HepG2 (cell line): Measurements from ENCODE around the gene CPAMD8.

ENCODE experiments used
- CEBPB ChIP-seq: IDR thresholded peaks from 2 replicates; pipeline ENCODE4 v1.6.1; 2011; ENCODE audit warnings: low read depth, low read length, improper control_type of control experiment, borderline replicate concordance
- CTCF ChIP-seq: sonication (generic); formaldehyde crosslinking; IDR thresholded peaks from 2 replicates; pipeline ENCODE4 v1.5.0; 2020; ENCODE audit warnings: mild to moderate bottlenecking, missing genetic modification reagents, moderate library complexity
- DZIP1 ChIP-seq: sonication (generic); formaldehyde crosslinking; IDR thresholded peaks from 2 replicates; pipeline ENCODE4 v1.5.0; 2020; ENCODE audit warnings: mild to moderate bottlenecking, missing genetic modification reagents
- HNF4A ChIP-seq: sonication (generic); formaldehyde crosslinking; IDR thresholded peaks from 2 replicates; pipeline ENCODE4 v1.4.0; 2020; ENCODE audit warnings: missing genetic modification reagents
- TBX3 ChIP-seq: fragments of 450-650 bp; IDR thresholded peaks from 2 replicates; pipeline ENCODE4 v1.6.1; 2017; ENCODE audit warnings: antibody characterized with exemption, mild to moderate bottlenecking, inconsistent platforms, borderline replicate concordance
- ZNF331 ChIP-seq: sonication (generic); formaldehyde crosslinking; IDR thresholded peaks from 2 replicates; pipeline ENCODE4 v1.4.0; 2020; ENCODE audit warnings: missing genetic modification reagents
- ZNF362 ChIP-seq: sonication (generic); formaldehyde crosslinking; IDR thresholded peaks from 2 replicates; pipeline ENCODE4 v1.4.0; 2020; ENCODE audit warnings: missing genetic modification reagents, mild to moderate bottlenecking, borderline replicate concordance

- TF ChIP-seq CTCF (CRISPR knock-in tag) = no peak
- no peak for TF ChIP-seq HNF4A (CRISPR knock-in tag)
- TF ChIP-seq ZNF362 (CRISPR knock-in tag) = no peak
- TF ChIP-seq TBX3 = no peak
- TF ChIP-seq ZNF331 = no peak
- no peak for TF ChIP-seq CEBPB
- no peak for TF ChIP-seq DZIP1 (CRISPR knock-in tag)
Measured at GRCh38 chr19:16861834-16862233, 164.8 kb downstream of the CPAMD8 start.
